ENCODE data around the gene EIF1. TPM values are rescaled to one million over a fixed set of nuclear protein-coding genes. Genes with fewer than 3 reads are reported as not detected.

The EIF1 gene
- polyA plus RNA-seq, 3 donors: 426 to 985 (median 580) TPM

DNA sequence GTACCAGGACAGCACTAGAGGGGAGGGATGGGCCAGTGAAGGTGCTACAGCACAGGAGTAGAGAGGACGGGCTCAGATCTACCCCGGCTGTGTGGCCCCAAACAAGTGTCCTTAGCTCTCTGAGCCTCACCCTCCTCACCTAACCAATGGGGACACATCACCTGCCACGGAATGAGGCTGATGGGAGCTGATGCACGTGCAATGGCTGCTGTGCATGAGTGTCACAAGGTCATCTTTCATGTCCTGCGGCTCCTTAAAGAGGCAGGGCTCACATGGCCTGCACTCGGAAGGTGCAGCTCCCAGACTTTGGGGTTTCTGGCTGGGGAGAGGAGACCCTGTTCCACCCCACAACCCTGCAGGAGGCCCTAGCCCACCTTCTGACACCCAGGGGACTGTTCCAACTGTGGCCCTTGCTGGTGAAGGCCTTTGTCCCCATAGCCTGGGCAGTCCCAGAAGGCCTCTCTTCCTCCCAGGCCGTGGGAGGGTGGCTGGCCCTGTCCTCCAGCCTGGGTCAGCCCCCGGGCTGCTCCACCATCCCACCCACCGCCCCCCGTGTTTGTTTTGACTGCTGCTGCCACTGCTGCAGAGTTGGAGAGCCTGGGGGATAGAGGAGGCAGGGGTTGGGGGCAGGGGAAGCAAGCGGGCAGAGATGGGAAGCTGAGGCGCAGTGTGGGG, 35.3 kb downstream of the EIF1 start:
- 75 to 78% (median 75%) methylated on average over 12 of the region's 12 CpGs for WGBS, 3 donors

DNA sequence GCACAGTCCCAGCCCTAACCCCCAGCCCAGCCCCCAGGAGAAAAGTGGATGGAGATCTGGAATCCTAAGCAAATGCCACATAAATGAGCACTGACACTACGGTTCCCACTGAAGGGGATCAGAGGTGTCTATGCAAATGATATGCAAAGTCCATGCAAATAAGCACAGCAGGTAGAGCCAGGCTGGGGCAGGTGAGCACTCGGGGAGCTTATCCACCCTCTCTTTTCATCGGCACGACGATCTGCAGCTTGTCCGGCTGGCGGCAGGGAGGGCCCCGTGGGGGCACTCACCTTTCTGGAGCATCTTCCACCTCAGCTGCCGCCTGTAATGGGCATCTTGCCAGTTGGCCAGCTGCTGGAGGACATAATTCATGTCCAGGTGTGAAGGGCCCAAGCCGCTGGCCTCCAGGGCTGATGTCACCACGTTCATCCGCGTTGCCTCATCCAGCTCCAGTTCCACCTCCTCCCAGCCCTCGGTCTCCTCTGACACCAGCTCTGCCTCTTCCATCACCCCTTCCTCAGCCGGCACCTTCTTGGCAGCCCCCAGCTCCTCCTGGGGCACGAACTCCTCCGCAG, 35.9 kb downstream of the EIF1 start:
- 55 to 59% (median 58%) methylated on average over 16 to 17 of the region's 17 CpGs for WGBS, 3 donors
- H3K27ac ChIP-seq (ENCODE audit: low read depth, low read length): no peak overlapping the region

More for the DNA sequence above, 35.3 kb downstream of the EIF1 start:
- no peak overlapping the region for H3K27ac ChIP-seq (ENCODE audit: low read depth, low read length)

DNA sequence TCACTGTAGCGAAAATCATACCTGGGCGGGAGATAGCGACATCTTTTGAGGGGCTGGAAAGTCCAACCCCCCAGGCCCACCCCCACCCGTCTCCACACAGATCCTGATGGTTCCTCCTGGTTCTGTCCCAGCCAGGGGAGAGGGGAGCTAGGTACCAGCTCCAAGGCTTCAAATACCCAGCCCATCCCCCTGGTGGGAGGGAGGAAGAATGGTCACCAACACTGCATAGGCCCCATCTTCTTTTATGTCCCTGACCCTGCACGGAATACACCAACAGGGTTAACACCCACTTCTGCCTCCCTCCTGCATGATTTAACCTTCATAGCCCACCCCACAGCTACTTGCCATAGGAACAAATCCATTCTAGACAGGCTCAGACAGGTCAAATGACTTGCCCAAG, 36.4 kb downstream of the EIF1 start:
- 79 to 87% (median 83%) methylated on average over 5 of the region's 5 CpGs for WGBS, 3 donors
- no peak overlapping the region for H3K27ac ChIP-seq (ENCODE audit: low read depth, low read length)

GRCh38 chr17:41728056-41728455, 39.4 kb downstream of the EIF1 start:
- 67 to 70% (median 70%) methylated on average over 10 to 12 of the region's 12 CpGs for WGBS, 3 donors
- H3K27ac ChIP-seq (ENCODE audit: low read depth, low read length): no peak overlapping the region

DNA sequence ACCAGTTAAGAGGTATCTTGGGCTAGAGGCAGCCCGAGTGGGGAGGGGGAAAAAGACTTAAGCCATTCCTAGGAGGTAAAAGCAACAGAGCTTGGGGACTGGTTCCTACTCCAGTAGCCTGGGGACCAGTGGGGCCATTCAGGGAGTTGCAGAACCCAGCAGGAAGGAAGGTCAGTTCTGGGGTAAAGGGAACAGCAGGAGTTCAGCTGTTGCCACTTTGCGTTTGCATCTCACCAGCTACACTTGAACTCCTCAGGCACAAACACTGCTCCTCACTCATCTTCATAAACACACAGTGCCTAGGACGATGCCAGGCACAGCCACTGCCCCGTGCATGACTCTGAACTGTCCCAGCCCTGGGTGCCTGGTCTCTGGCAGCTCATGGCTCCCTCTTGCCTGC, 41.8 kb downstream of the EIF1 start:
- no peak overlapping the region for H3K27ac ChIP-seq (ENCODE audit: low read depth, low read length)
- WGBS, 3 donors: 47 to 49% (median 48%) methylated on average over 4 of the region's 4 CpGs

DNA sequence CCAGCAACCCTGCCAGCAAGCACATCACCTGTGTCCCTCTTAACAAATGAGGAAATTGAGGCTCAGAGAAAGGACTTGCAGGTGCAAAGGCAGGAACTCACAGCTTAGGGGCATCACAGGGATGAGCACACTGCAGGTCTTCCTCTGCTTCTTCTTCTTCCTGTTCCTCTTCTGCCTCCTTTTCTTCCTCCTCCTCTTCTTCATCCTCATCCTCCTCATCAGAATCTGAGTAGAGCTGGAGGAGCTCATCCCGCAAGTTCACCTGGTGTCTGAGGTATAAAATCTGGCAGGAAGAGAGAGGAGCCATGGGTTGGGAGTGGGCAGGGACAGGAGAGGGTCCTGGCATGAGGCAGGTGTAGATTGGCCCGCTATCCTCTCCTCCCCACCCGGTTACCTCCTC, 43.2 kb downstream of the EIF1 start:
- 53 to 54% (median 53%) methylated on average over 3 of the region's 3 CpGs for WGBS, 3 donors
- H3K27ac ChIP-seq (ENCODE audit: low read depth, low read length): no peak overlapping the region

- WGBS, 3 donors: 14% methylated on average over 37 to 40 of the region's 40 CpGs
- no peak overlapping the region for H3K27ac ChIP-seq (ENCODE audit: low read depth, low read length)
Measured at GRCh38 chr17:41733348-41734138, 44.9 kb downstream of the EIF1 start.

GRCh38 chr17:41734139-41734948, 45.7 kb downstream of the EIF1 start, which contains the start of gene HAP1:
TSS of gene HAP1 (minus strand) at chr17:41734643. CDS start at chr17:41734634, 9 bp downstream.
- 1% methylated on average over 64 to 77 of the region's 77 CpGs for WGBS, 3 donors
- H3K27ac ChIP-seq (ENCODE audit: low read depth, low read length): no peak within 1 kb of the TSS

DNA sequence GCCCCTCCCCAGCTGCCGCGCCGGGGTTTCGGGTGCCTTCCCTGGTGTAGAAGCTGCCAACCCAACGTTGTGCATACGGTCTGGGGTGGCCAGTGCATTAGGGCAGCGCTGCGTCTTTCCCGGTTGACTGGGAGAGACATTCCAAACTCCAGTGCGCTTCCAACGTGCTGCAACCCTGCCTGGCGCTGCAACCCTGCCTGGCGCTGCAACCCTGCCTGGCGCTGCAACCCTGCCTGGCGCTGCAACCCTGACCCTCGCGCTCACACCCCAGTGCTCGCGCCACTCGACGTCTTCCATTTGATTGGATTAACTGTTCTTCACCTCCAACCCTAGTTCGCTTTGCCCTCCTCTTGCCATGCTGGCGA, 46.2 kb downstream of the EIF1 start:
- no peak overlapping the region for H3K27ac ChIP-seq (ENCODE audit: low read depth, low read length)
- 3 to 6% (median 5%) methylated on average over 23 of the region's 23 CpGs for WGBS, 3 donors

GRCh38 chr17:41735744-41736143, 47.1 kb downstream of the EIF1 start:
- no peak overlapping the region for H3K27ac ChIP-seq (ENCODE audit: low read depth, low read length)
- WGBS, 3 donors: 73 to 93% (median 86%) methylated on average over 4 of the region's 4 CpGs

- no peak overlapping the region for H3K27ac ChIP-seq (ENCODE audit: low read depth, low read length)
- WGBS, 3 donors: 68 to 70% (median 68%) methylated on average over 15 to 17 of the region's 17 CpGs
Measured at GRCh38 chr17:41736983-41737679, 48.4 kb downstream of the EIF1 start.

DNA sequence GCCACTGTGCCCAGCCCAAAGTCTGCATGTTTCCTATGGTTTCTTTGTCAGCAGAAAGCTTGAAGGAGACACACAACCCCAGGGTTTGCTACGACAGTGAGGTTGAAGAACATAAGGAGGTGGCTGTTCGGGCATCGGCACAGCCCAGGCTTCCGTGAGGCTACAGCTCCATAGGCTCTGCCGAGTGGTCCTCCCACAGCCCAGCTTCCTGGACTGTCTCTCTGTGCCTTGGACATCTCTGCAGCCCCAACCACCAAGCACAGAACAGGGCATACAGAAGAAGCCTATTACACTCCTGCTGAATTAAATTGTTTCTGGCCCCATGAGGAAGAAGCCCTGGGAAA, 49.0 kb downstream of the EIF1 start:
- no peak overlapping the region for H3K27ac ChIP-seq (ENCODE audit: low read depth, low read length)
- 32 to 50% (median 34%) methylated on average over 5 of the region's 5 CpGs for WGBS, 3 donors

- H3K27ac ChIP-seq (ENCODE audit: low read depth, low read length): no peak overlapping the region
- 17 to 33% (median 30%) methylated on average over 10 of the region's 10 CpGs for WGBS, 3 donors
Measured at GRCh38 chr17:41738077-41738800, 49.6 kb downstream of the EIF1 start.

GRCh38 chr17:41738801-41739112, 50.1 kb downstream of the EIF1 start:
- WGBS, 3 donors: 94 to 98% (median 97%) methylated on average over 5 of the region's 5 CpGs
- H3K27ac ChIP-seq (ENCODE audit: low read depth, low read length): no peak overlapping the region

DNA sequence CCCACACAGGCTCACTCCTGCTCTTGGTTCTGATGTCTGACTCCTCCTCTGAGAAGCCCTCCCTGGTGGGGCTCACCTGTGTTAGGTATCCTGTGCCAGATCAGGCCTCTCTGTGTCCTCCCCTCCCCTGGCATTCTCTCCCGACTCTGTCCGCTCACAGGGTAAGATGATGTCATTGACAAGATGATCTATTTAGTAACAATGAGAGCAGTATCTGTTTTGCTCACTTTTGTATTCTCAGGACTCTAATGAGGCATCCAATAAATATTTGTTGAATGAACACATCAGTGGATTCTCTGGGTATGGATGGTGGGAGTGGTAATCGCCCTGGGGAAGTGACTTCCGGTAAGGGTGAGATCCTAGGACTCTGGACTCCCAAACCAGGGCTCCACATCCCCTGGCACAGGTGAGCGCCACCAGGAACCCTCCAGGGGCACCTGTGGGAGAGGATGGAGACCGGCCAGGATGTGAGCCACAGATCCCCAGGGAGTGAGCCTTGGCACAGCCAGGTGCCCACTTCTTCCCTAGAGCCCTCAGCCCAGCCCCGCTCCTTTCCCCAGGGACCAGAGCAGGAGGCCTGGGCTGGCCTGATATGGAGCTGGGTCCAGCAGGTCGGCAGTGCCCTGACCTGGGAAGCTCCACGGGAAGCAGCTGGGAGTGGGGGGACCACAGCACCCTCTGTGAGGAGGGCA, 51.1 kb downstream of the EIF1 start:
- WGBS, 3 donors: 51 to 76% (median 62%) methylated on average over 9 of the region's 9 CpGs
- no peak overlapping the region for H3K27ac ChIP-seq (ENCODE audit: low read depth, low read length)

DNA sequence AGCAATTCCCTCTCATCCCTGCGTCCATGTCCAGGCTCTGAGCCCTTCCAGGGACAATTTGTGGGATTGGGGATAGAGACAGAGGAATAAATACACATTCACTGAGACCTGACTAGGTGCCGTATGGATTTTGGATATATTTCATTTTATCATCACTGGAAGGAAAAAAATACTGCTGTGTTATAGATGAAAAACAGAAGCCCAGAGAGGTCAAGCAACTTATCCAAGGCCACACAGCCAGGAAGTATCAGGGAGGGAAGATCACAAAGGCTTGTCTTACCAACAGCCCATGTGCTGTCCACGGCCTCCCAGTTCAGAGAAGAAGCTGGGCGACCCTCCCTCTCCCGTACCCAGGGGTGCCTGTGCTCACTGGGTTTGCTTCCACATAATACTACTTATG, 51.8 kb downstream of the EIF1 start:
- WGBS, 3 donors: 91 to 95% (median 91%) methylated on average over 5 of the region's 5 CpGs
- no peak overlapping the region for H3K27ac ChIP-seq (ENCODE audit: low read depth, low read length)

GRCh38 chr17:41741709-41742108, 53.0 kb downstream of the EIF1 start:
- H3K27ac ChIP-seq (ENCODE audit: low read depth, low read length): no peak overlapping the region
- 72 to 89% (median 84%) methylated on average over 9 of the region's 9 CpGs for WGBS, 3 donors
